SIG-M5 (cell line): ENCODE data around the gene SERGEF.

Source experiments
- DNase-seq: peaks from one replicate; lab custom pipeline; 2025; lab: John Stamatoyannopoulos, UW

Gene SERGEF

DNA sequence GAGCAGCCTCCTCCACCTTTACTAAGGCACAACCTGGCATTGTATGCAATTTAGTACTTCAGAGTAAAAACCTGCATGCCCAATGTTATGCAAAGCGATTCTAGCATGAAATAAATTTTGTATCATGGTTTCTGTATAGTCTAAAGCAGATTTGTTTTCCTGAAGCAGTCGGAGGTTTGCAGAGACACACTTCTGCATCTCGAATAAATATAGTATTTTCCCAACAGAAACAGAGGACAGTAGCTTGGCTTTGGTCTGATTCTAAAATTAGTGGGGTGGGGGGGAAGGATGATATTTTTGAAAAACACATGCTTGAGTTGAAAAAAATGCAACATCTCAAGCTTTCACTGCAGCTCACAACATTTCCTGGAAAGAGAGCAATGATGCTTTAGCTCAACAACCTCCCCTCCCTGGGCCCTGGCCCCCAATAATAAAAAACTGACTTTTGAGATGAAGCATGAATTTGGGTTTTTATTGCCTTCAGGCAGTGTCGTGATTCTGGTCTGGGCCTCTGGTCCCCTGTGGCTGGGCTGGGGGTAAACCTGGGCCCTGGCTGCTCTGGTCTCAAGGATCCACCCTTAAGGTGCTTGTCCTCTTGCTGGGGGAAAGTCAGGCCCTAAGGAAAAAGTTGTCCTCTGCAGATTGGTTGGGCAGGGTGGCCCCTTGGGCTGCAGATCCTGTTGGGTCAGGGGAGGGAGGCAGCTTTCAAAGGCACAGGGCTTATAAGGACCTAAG, 230.1 kb downstream of the SERGEF start:
- no peak for DNase-seq

DNA sequence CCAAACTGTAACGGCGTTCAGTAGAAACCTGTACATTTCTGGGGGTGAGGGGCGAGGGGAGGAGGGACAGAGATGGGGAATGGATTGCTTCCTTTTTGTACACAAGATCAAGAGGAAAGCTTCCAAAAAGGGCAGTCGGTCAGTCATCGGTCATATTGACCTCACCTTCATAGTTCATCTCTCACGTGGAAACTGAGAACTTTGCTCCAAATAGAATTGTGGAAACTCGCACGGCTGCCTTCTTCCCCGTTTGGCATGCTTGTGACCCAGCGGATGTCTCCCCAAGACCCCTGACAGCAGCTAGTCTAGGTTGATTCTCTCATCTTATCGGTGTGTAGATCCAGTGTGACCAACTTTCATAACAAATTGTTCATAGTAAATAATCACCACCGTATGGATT, 230.7 kb downstream of the SERGEF start:
- no peak for DNase-seq

DNA sequence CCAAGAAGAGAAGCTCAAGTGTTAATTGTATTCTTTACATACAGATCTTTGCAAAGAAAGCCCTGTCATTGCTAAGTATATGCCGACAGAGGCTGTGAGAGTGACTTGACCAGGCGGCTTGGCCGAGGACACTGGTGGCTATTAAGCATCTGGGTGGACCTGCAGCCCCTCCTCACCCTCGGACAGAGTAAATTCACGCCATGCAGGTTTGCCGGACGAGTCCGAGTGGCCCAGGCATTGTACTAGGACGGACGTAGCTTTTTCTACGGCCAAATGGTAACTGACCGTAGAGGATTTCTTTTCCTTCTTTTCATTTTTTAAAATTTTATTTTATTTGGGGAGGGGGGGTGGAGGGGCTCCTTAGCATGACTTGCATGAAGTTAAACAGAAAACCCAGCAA, 231.2 kb downstream of the SERGEF start:
- DNase-seq: no peak

DNA sequence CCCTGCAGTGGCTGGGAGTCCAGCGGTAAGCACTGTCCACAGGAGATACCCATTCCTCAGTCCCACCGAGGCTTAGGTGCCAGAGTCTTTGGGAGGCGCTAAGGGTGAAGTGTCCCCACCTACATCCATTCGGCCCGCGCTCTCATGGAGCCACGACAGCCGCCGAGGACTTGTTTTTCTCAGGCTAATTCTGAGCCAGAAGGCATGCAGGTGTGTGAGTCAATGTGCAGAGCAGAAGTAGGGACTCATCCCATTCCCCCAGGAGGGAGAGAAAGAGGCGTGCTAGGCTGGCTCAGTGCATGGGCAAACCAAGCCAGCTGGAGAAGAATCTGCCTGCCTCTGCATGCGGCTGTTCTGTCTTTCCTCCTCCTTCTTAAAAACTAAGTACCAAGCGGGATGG, 231.6 kb downstream of the SERGEF start:
- DNase-seq: no peak

DNA sequence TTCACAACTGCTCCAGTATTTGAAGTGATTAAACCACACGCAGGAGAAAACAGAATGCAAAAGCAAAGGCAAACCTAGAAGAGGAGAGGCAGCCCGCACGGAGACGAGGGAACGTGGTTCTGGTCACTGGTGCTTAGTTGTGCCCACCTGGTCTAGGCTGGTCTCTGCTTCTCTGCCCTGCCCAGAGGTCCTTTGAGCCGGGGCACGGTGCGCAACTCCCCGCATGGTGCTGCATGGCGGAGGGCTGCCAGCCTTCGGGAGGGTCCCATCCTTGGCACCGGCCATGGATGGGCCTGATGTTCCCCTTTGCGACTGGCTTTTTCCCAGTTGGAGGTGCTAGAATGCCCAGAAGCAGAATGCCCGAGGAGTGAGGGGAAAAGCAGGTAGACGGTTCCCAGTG, 232.2 kb downstream of the SERGEF start:
- no peak for DNase-seq

DNA sequence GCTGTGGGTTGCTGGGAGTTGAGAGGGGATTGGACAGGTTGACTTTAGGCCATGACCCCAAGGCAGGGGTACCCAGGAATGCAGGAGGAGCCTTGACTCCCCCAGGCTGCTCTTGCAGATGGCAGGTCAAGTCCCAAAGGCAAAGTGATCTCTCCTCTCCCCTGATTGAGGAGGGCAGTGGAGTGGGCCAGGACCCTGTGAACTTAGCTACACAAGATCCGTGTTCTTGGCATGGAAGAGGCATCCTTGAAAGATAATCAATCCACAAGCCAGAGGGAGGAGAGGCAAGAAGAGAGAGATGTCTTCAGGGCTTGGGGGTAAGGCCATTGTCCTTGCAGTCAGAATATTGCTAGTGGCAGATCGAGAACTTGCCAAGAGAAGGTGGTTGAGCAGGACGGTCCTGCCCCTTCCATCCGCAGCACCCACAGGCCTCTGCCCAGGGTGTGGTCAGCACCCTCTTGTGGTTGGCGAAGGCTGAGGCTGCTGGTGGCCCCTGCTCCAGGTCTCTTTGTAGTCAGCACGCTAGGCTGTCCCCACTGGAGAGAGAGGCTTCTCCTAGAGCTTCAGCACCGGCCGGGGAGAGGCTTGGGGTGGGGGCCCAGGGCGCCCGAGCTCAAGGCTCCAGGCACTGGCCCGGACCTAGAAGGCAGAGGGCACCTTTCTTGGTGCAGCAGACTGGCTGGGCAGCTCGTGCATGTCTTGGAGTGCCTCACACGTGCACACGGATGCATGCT, 232.8 kb downstream of the SERGEF start:
- no peak for DNase-seq

DNA sequence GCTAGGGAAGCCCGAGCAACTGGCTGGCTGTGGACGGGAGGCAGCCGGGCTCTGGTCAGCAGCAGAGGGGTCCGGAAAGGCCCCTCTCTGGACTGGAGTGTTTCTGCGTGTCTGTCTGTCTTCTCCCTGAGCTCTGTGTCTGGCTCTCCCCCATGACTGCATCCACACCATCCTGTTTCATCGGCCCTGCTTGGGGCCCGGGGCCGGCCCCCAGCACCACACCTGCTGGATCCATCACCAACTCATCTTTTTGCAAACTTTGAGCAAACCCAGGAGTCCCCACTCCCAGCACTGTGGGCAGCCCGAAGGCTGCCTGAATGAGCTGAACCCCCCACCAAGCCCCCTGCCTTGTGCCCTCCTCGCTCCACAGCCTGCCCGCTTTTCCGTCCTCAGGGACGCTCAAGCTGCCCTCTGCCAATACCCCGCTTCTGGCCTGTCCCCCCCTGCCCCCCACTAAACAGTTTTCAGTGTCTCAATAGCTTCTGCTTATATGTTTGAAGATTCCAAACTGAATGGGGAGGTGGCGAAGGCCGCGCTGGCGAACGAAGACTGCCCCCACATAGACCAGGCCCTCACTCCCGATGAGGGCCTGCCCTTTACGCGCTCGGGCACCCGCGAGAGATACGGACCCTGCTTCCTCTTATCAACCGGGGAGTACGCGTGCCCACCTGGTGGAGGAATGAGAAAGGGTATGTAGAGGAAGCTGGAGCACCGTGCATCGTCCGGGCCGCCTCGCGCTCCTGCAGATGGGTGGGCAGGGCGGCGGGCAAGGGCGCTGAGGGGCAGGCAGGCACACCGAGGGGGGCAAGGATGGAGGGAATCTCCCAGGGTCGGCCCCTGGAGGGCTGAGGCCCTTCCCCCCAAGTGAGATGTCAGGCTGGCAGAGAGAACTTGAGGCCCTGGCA, 233.6 kb downstream of the SERGEF start:
- DNase-seq: no peak

DNA sequence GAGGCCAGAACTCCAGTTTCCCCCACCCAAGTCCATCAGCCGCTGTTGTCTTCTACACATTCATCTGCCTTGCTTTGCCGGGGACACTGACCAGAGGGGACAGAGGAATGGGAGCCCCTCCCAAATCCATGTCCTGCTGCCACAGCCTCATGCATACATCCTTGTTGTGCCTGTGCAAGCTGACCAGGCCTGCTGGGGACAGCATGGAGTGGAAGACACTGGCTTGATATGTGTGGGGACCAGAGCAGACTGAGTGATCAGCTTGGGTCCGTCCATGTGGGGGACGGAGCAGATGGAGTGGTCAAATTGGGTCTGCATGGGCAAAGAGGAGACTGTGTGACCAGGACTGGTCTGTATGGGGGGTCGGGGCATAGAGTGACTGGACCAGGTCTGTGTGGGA, 234.5 kb downstream of the SERGEF start:
- no peak for DNase-seq

DNA sequence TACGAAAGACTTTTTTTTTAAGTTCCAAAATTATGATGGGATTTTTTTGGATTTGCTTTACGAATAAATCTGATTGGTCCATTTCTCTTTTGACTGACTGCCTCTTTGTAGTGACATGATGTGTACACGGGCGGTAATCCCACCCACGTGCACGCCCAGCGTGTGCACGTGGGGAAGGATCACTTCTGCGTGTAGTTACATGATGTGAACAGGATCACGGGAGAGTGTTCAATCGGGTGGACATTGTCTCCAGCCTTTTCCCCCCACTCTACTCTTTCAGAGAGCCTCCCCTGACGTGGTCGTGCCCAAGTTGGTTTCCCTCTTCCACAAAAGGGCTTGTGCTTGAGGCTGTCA, 235.1 kb downstream of the SERGEF start:
- DNase-seq: no peak

DNA sequence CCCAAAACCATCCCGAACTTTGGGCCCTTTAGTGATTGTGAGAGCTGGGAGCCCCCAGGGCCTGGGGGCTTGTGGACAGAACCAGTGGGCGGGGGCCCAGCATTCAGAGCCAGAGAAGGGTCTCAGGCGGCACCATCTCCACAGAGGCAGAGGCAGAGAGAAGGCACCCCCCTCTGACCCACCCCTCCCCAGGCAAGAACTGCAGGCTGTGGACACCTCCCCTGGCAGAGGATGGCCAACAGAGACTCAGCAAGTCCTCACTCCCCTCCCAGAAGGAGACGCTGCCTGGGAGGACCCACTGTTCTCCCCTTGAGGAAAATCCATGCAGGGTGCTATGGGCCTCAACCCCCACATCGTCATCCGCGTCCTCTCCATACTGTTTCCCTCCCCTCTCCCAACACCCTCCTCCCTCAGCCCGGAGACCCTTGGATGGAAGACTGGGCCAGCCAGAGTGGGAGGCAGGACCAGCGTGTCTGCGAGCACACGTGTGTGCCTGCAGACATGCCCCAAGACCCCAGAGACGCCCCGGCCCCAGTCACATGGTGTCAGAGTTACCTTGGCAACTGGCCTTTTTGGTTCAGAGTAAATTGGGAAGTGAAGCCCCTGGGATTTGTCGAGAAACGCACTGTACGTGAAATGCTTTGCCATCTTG, 235.6 kb downstream of the SERGEF start:
- no peak for DNase-seq

DNA sequence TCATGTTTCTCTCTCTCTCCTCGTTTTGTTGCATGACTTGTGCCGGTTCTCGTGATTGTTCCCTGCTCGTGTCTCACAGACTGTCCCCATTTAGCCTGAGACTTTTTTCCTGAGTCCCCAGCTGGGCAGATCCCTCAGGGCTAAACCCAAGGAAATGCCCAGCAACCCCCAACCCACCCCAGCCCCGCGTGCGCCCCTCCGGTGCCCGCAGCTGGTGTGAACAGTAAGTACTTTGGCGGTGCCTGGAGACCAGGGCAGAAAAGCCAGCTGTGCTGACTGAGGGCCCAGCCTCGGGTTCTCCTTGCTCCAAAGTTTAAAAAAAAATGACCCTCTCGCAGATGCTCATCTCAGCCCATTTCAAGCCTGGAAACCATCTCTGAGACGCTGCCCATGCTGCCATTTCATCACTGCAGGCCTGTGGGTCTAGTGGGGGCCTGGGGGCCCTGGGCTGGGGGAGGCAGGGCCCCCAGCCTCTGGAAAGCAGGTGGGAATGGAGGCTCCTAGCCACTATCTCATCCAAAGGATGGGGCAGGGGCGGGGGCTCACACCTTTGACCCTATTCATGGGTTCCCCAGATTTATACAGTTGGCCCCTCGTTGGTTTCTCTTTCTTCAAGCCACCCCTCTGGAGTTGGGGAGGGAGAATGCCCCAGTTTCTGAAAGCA, 236.5 kb downstream of the SERGEF start:
- no peak for DNase-seq

DNA sequence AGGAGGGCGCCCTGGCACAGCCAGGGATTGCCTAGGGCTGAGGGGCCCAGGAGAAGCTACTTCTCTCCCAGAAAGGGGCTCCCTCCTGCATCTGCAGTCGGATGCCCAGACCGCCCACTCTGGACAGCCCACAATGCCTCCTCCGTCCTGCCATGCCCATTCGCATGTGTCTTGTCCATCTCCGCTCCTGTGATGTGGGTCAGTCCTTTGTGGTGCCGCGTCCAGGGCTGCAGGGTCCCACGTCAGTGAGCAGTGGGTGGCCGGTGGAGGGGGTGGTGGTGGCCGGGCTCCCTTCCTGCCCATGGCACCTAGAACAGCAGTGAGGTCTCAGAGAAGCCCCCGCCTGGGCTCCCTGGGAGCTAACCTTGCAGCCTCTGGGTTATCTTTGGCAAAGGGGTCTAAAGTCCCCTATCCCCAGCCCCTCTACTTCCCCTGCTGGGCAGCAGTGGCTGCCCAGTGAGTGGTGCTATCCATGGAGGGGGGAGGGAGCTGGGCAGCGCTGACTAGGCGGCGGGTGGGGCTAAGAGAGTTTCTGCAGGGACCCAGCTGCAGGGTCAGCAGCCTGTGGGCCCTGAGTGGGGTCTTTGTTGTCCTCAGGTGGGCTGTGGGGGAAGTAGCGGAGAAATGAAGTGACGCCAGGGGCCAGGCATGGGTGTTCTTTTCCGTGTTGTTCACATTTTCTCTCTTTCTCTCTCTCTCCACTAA, 237.2 kb downstream of the SERGEF start:
- DNase-seq: no peak

DNA sequence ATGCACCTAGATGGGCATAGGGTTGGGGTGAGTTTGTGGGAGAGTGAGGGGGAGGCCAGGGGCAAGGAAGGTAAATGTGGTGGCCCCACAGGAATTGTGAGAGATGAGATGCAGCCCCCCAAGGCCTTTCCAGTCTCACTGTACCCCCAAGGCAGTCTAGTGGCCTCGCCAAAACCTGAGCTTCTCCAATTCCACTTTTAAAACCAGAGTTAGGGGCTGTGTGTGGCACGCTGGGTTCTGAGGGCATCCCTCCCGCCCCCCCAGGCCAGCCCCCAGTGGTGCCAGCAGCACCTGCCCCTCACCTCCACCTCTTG, 237.9 kb downstream of the SERGEF start:
- DNase-seq: no peak

DNA sequence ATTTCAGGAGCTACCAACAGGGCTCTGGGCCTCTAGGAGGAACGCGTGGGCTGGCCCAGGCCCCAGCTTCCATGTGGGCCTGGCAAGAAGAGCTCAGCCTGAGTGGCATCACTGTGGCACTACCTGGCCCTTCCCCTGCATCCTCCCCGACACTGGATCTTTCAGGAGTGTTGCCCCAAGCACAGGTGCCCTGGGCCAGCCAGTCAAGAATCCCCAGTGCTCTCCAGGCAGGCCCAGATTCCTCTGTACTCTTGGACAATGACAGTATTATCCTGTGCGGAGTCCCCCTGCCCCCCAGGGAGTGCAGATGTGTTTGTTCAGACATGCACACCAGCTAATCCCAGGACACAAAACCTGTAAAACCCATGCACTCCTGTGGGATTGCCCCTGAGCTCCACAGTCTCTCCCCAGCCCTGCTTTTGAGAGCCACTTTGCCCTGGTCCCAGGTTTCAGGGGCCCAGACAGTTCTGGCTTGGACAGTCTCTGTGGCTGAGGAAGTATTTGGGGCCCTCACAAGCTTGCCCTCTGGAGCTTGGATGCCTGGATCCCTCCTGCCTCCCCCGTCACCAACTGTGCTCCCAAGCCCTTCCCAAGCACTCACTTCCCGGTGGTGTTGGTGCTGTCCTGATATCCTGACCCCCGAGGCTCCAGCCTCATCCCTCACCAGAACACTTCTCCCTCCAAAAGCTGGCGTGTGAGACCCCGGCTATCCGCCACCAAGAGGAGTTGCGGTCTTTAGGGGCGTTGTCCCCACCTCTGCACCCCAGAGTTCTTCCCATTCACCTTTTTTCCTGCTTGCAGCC, 238.4 kb downstream of the SERGEF start:
- no peak for DNase-seq

DNA sequence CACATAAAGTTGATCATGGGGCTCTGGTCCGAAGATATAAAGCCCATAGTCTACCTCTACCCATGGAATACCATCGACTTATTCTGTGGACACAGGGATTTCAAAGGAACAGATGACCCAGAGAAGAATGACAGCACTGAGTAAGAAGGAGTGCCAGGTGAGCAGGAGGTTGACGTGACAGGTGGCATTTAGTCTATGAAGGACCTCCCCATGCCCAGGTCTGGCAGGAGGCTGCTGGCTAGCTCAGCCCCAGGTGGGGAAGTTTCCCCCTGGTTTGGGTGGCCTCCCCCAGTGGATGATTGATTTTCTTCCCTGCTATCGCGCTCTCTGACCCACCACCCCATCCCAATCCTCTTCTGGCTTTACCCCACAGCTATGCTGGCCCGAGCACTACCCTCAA, 239.2 kb downstream of the SERGEF start:
- DNase-seq: no peak

DNA sequence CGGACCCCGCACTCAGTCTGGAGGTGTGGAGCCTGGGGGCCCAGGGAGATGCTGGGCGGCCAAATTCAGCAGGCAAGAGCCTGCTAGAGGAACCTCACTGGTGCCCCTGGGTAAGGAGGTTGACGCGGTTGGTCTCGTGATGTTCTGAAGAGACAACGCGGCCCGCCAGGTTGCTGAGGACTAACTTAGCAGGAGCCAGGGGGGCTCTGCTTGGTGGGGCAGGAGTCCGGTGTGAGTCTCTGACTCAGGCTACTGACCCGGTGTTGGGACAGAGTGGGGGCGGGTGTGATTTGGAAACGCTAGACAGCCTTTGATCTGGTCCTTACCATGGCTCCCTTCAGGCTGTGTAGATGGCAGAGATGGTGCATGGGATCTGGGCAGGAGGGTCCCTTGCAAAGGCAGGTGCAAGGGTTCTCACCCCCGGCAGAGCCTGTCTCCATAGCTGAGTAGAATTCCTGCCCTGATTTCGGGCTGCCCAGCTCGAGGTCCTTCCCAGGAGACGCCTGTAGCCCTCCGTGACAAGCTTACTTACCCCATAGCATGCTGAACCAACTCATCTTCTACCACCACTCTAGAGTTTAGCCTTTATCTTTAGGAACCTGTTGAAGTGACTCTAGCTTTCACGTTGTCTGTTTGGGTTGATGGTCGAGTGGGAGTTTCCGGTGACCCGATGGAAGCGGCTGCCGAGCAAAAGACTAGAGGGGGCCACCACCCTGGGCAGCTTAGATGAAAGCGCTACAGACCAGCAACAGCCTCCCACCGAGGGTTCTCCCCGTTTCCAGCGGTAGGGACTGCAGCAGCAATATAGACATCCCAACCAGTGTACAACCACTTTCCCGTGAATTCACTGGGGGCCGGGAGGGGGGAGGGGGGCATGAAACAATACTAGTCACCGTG, 239.9 kb downstream of the SERGEF start:
- no peak for DNase-seq

DNA sequence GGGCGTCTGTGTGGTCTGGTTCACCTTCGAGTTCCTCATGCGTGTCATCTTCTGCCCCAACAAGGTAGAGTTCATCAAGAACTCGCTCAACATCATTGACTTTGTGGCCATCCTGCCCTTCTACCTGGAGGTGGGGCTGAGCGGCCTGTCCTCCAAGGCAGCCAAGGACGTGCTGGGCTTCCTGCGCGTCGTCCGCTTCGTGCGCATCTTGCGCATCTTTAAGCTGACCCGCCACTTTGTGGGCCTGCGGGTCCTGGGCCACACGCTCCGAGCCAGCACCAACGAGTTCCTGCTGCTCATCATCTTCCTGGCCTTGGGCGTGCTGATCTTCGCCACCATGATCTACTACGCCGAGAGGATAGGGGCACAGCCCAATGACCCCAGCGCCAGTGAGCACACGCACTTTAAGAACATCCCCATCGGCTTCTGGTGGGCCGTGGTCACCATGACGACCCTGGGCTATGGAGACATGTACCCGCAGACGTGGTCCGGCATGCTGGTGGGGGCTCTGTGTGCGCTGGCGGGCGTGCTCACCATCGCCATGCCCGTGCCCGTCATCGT, 240.9 kb downstream of the SERGEF start:
- no peak for DNase-seq

DNA sequence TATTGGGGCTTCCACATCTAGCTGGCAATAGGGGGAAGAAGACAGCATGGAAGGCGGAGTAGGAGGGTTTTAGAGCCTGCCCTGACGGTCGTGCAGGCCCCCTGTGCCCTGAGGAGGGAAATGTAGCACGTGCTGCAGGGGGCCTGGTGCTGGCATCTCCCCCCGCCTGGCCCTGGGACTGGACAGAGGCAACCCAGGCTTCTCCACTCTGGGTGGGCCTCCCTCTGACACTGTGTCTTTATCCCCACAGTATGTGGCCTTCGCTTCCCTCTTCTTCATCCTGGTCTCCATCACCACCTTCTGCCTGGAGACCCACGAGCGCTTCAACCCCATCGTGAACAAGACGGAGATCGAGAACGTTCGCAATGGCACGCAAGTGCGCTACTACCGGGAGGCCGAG, 241.4 kb downstream of the SERGEF start:
- DNase-seq: no peak

DNA sequence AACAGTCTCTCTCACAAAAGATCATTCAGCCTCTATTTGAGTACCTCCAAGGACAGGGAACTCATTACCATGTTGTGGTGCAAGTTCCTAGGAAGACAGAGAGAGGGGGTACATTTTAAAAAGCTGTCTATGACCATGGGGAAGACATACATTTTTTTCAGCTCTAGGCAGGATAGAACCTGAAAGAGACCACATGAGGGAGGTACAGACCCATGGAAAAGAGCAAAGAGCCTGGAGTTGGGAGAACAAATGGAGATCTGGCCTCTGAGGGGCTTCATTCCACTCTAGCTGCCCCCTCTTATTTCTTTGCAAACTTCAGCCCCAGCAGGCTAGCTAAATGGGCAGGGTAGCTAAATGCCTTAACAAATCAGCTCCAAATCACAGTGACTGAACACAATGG, 241.9 kb downstream of the SERGEF start:
- no peak for DNase-seq
